ES-I3 (cell line): ENCODE results near the gene AMIGO2.
"Not testable (repeated sequence)": the region's sequence is repeated elsewhere in the genome, so short reads cannot be mapped to it uniquely, and the experiment has no call there.

Source experiments
- H3K36me3 ChIP-seq: 2 replicates; pipeline ENCODE4 v1.6.1; 2013; ENCODE audit warnings: mild to moderate bottlenecking, low read length, control low read depth, moderate library complexity; ENCODE audit not compliant: insufficient read depth
- H3K4me1 ChIP-seq: 2 replicates; pipeline ENCODE4 v1.6.1; 2013; ENCODE audit warnings: mild to moderate bottlenecking, control low read depth, low read length; ENCODE audit not compliant: insufficient read depth
- H3K9ac ChIP-seq: 2 replicates; pipeline ENCODE4 v1.6.1; 2013; ENCODE audit warnings: low read depth, mild to moderate bottlenecking, low read length, moderate library complexity
- H3K9me3 ChIP-seq: 2 replicates; pipeline ENCODE4 v1.6.1; 2013; ENCODE audit warnings: mild to moderate bottlenecking, low read length, moderate library complexity; ENCODE audit not compliant: control insufficient read depth, insufficient read depth

AMIGO2 gene

DNA sequence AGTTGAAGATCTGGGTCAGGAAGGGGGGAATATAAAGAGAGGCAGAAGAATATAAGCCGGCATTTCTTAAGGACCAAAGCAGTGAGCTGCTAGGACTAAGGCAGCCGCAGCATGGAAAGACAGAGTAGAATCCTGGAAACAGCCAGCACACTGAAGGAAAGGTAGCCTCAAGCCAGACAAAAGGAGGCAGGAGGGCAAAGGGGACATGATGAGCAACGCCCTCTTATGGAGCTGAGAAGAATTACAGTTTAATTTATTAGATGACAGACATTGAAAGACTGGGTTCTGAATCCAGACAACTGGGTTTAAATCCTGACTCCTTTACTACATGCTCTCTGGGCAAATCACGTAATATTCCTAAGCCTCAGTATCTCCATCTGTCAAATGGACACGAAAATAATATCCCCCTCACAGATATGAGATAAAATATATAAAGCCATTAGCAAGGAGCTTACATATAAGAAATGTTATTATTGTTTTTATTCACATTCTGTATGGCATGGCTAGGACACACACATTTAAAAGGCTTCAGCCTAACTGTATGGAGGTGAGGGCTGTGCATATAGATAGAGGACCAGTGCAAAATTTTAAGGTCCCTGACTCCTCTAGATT lies 8.4 kb downstream of the AMIGO2 start:
- H3K9ac ChIP-seq: no peak overlapping the region
- H3K36me3 ChIP-seq: no peaks in the 10 kb centered on the region
- no peaks in the 10 kb centered on the region for H3K4me1 ChIP-seq
- no peaks in the 10 kb centered on the region for H3K9me3 ChIP-seq

DNA sequence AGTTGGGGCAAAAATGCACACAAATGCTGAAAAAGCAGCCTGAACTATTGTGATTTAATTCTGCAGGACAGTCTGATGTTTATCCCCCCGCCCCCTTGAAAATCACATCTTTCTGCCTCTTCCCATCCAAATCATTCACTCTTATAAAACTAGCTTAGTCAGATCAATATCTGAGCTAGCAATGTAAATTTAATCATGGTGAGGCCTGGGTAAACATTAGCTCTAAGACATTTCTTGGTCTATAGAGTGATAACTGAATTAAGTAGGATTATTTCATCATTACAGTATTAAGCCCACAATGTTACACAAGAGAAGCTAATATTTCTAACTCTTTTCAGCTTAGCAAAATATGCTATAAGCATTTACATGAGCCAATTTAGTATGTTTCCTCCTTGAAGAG lies 9.4 kb downstream of the AMIGO2 start:
- H3K9me3 ChIP-seq: no peaks in the 10 kb centered on the region
- no peak overlapping the region for H3K9ac ChIP-seq
- no peaks in the 10 kb centered on the region for H3K36me3 ChIP-seq
- no peaks in the 10 kb centered on the region for H3K4me1 ChIP-seq

DNA sequence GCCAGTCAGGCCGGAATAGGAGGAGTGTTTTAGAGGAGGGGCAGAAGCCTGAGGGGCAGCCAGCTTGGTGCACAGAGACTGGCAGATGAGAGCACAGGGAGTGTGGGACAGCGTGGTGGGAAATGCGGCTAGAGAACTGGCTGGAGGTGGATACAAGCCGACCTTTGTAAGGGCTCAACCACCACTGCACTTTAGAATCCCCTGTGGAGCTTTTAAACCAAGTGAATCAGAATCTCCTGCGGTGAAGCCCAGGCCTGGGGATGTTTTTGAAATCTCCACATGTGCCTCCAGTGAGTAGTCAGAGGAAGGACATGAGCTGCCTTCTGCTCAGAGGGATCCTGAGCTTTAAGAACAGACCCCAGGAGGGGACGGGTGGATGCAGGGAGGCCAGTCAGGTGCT lies 11.2 kb downstream of the AMIGO2 start:
- no peaks in the 10 kb centered on the region for H3K4me1 ChIP-seq
- no peaks in the 10 kb centered on the region for H3K9me3 ChIP-seq
- no peaks in the 10 kb centered on the region for H3K36me3 ChIP-seq
- no peak overlapping the region for H3K9ac ChIP-seq

DNA sequence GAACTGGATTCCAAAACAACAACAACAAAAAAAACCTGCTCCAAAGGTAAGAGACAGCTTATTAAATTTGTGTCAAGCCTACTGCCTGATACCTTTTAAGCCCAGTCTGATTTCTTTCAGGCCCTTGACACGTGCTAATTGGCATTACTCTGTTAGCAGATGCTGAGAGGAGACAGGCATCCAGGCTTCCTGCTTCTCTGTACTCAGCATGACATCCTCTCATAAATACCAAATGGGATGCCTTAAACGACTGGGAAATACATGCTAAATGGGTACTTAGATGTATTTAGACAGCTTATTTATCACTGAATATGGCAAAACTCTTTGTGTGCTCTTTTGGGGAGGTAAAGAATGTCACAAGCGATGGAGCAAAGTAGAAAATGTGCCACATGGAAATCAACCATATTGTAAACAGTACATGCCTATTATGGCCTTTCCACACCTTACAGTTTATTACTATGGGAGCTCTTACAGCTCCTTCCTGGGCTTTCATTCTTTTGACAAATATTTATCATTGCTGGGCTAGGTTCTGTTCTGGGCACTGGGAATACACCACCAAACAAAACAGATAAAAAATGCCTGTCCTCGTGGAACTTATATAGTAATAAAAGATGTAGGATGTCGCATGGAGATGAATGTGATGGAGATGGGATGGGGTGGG lies 11.9 kb downstream of the AMIGO2 start:
- Histone ChIP-seq H3K9me3 (no peaks in the 10 kb centered on the region), H3K36me3 (no peaks in the 10 kb centered on the region), H3K4me1 (no peaks in the 10 kb centered on the region), H3K9ac (no peak overlapping the region)

DNA sequence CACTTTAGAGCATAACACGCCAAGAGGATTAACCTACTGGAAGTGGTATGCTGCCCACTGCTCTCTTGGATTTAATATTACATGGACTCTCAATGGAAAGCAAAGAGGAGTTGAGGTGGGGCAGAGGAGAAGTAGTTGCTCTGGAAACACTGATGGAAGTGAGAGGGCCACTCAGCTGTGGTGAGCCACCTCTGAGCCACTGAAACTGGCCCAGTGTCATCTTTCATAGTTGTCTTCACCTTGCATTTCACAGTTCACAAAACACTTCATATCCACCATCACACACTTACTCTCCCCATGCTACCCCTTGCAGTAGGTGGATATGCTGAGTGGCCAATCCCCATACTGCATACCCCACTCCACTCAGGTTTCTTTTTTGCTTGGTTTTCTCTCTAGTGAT lies 12.6 kb downstream of the AMIGO2 start:
- Histone ChIP-seq H3K36me3 (no peaks in the 10 kb centered on the region), H3K9ac (no peak overlapping the region), H3K4me1 (no peaks in the 10 kb centered on the region), H3K9me3 (no peaks in the 10 kb centered on the region)

DNA sequence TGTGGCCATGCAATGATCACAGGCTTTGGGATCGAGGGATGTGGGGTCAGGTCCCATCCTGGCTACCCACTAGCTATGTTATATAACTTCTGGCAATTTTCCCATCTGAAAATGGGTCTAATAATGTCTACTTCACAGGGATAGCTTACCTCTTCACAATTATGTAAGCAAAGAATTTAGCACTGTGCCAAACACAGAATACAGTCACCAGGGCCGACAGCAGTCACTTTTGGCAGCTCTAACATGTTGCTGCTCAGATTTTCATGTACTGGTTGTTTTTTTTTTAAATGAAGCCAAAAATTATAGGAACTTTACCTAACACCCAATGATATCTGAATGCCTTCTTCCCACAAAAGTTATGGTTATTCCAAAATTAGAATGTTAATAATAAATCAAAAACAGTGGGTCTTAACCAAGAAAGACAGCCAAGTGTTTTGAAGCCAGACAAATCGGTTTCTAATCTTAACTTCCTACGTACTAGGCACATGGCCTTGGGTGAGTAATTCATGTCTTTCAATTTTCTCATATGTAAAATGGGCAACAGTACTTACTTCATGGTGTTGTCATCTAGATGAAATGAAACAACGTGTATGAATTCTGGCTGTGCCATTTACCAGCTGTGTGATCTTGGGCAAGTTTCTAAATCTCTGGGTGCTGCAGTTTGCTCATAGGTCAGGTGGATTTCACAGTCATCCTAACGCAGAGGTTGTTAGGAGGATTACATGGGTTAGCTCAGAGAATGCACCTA lies 13.3 kb downstream of the AMIGO2 start:
- Histone ChIP-seq H3K9ac (no peak overlapping the region), H3K4me1 (no peaks in the 10 kb centered on the region), H3K36me3 (no peaks in the 10 kb centered on the region), H3K9me3 (no peaks in the 10 kb centered on the region)

DNA sequence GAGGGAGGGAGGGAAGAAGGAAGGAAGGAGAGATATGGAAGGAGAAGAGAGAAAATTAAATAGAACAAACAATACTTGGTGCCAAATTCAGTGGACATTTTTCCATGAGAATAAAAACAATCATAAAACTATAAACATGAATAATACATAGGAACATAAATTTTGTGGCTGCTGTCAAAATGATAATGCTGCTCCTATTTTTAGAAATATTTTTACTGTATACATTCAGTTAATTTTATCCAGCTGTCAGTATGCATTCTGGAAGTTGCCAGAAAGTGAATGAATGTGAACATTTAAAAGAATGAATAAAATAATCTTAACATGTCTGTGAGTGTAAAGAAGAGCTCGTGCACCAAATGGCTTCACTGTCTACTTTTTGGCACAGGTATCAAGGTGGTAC lies 14.2 kb downstream of the AMIGO2 start:
- Histone ChIP-seq H3K36me3 (no peaks in the 10 kb centered on the region), H3K4me1 (no peaks in the 10 kb centered on the region), H3K9ac (no peak overlapping the region)

DNA sequence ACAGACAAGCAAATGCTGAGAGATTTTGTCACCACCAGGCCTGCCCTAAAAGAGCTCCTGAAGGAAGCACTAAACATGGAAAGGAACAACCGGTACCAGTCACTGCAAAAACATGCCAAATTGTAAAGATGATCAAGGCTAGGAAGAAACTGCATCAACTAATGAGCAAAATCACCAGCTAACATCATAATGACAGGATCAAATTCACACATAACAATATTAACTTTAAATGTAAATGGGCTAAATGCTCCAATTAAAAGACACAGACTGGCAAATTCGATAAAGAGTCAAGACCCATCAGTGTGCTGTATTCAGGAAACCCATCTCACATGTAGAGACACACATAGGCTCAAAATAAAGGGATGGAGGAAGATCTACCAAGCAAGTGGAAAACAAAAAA lies 21.1 kb downstream of the AMIGO2 start:
- H3K4me1 ChIP-seq, H3K9ac ChIP-seq, H3K36me3 ChIP-seq, H3K9me3 ChIP-seq: not testable (repeated sequence)

More for the DNA sequence above, 14.2 kb downstream of the AMIGO2 start:
- no peaks in the 10 kb centered on the region for H3K9me3 ChIP-seq

DNA sequence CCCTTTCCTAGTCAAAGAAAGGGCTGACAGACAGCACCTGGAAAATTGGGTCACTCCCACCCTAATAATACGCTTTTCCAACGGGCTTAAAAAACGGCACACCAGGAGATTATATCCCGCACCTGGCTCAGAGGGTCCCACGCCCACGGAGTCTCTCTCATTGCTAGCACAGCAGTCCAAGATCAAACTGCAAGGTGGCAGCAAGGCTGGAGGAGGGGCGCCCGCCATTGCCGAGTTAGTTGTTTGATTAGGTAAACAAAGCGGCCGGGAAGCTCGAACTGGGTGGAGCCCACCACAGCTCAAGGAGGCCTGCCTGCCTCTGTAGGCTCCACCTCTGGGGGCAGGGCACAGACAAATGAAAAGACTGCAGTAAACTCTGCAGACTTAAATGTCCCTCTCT lies 22.8 kb downstream of the AMIGO2 start:
- not testable (repeated sequence) for H3K9me3 ChIP-seq, H3K36me3 ChIP-seq, H3K9ac ChIP-seq, H3K4me1 ChIP-seq

DNA sequence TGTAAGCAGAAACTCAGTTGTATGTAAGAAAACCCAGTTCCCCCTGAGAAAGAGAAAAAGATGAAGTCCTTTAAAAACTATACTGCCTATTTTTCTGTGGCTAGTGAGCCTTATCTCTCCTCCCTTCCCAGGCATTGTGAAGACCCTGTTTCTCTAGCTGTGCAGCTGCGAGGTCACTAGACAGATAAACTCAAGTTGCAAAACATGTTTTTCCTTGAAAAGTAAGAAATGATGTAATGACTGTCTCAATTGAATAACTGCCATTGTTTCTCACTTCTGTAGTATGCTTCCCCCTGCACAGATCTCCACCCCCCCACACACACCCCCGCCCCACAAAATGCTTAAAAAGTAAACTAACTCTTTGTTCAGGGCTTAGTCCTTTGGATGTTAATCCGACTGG lies 23.9 kb downstream of the AMIGO2 start:
- H3K9ac ChIP-seq, H3K4me1 ChIP-seq, H3K9me3 ChIP-seq, H3K36me3 ChIP-seq: not testable (repeated sequence)

DNA sequence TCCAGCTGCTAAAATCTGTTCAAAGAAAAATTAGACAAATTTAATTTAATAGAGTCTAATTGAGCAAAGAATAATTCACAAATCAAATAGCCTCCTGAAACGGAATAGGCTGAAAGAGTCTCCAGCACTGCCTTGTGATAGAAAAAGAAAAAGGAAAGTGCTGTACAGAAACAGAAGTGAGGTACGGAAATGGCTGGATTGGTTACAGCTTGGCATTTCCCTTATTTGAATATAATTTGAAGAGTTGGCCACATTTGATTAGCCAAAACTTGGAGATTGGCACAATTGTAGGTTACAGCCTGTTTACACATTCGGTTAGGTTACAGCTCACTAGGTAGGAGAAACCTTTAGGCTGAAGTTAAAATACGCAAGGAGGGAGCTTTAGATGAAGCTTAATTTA lies 25.1 kb downstream of the AMIGO2 start:
- Histone ChIP-seq H3K36me3 (no peaks in the 10 kb centered on the region), H3K4me1 (no peaks in the 10 kb centered on the region), H3K9me3 (peaks cover 9% of the 10 kb centered on the region), H3K9ac (no peak overlapping the region)

DNA sequence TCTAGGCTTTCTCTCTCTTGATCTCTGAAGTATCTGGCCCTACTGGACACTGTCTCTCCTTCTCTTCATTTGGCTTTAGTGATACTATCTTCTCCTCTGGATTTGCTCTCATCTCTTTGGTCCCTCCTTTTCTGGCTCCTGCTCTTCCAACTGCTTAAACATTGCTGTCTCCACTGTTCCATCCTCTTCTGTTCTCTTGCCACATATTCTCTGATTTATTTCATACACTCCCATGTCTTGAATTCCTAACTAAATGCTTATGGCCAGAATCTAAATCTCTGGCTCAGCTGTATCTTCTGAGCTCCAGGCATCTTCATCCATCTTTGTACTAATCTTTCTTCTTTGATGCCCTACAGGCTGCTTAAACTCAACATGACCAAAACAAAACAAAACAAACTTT lies 25.8 kb downstream of the AMIGO2 start:
- Histone ChIP-seq H3K36me3 (no peaks in the 10 kb centered on the region), H3K9ac (no peak overlapping the region), H3K4me1 (no peaks in the 10 kb centered on the region), H3K9me3 (peaks cover 9% of the 10 kb centered on the region)

DNA sequence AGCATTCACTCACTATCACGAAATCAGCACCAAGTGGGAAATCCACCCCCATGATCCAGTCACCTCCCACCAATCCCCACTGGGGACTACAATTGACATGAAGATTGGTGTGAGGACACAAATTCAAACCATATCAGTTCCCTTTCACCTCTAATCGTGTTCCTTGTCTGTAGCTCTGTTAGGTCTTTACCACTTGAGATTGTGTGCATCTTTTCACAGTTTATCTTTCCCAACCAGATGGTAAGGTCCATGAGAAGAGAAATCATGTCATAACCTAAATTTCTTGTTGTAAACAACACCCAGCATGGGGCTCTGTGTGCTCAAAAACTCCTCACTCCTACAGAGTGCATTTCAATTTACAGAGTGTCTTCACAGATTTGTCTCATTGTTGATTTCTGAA lies 27.5 kb downstream of the AMIGO2 start:
- Histone ChIP-seq H3K36me3 (no peaks in the 10 kb centered on the region), H3K9ac (no peak overlapping the region), H3K4me1 (no peaks in the 10 kb centered on the region), H3K9me3 (peaks cover 9% of the 10 kb centered on the region)

DNA sequence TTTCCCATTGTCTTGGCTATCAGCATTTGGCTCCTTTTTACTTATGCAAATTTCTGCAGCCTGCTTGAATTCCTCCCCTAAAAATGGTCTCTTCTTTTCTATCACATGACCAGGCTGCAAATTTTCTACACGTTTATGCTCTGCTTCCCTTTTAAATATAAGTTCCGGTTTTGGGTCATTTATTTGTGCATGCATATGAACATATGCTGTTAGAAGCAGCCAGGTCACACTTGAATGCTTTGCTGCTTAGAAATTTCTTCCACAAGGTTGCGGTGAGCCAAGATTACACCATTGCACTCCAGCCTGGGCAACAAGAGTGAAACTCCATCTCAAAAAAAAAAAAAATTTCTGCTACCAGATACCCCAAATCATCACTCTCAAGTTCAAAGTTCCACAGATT lies 28.5 kb downstream of the AMIGO2 start:
- H3K9me3 ChIP-seq, H3K4me1 ChIP-seq, H3K36me3 ChIP-seq, H3K9ac ChIP-seq: not testable (repeated sequence)

DNA sequence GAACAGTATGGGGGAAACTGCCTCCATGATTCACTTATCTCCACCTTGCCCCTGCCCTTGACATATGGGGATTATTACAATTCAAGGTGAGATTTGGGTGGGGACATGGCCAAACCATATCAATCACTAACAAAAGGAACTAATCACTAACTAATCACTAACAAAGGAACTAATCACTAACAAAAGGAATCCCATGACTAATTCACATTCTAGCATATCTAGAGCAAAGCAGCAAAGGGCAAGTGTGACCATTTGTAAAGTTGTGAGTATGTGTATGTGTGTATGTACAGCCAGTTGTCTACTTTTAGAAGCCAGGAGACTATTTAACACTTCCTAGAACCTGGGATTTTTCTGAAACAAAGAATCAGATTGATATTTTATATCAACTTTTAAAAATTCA lies 31.2 kb downstream of the AMIGO2 start:
- Histone ChIP-seq H3K9ac (no peak overlapping the region), H3K36me3 (no peaks in the 10 kb centered on the region)

More for the DNA sequence above, 31.2 kb downstream of the AMIGO2 start:
- Histone ChIP-seq H3K4me1 (no peaks in the 10 kb centered on the region), H3K9me3 (peaks cover 3% of the 10 kb centered on the region; the same call in 1 of the 2 replicates)
